ENCODE results near the gene TUBB3. TPM values are rescaled to one million over a fixed set of nuclear protein-coding genes. Genes with fewer than 3 reads are reported as not detected.

TUBB3 gene
- total and polyA plus RNA-seq, 2 donors (not counting 1 experiment from before 2014, with no cell fraction given) = 0.34 to 4.4 TPM

GRCh38 chr16:89952049-89952448 is 28.9 kb downstream of the TUBB3 start:
- no peak overlapping the region for H2AFZ ChIP-seq (ENCODE audit: insufficient read depth, low read depth, low read length, poor library complexity, severe bottlenecking)
- H3K27ac ChIP-seq (ENCODE audit: low read length in 2 of 2) = no peak overlapping the region
- no peak for DNase-seq
- H3K36me3 ChIP-seq (replicated peaks in 1 of 2; ENCODE audit: control extremely low read depth in 1 of 2, control insufficient read depth in 1 of 2, extremely low read depth in 1 of 2, insufficient read depth in 2 of 2, low read length in 1 of 2) = peaks cover 0 to 15% of the 10 kb centered on the region in 2 experiments
- peaks cover 78% of the 10 kb centered on the region for H3K4me1 Mint-ChIP-seq
- H3K9me3 Mint-ChIP-seq (ENCODE audit: insufficient read depth) = no peaks in the 10 kb centered on the region
- H3K4me3 Mint-ChIP-seq = peak overlapping the region; percentile 16
- H3K4me3 ChIP-seq (ENCODE audit: control extremely low read depth in 1 of 5, extremely low read depth in 1 of 5, insufficient read depth in 1 of 5, low read depth in 2 of 5, low read length in 4 of 5) = no peak overlapping the region
- no peak overlapping the region for H3K9ac ChIP-seq (ENCODE audit: low read length)
- ATAC-seq (ENCODE audit: low read depth) = no peak
- H4K20me1 ChIP-seq (ENCODE audit: control insufficient read depth, insufficient read depth, low read length, poor library complexity, severe bottlenecking) = peaks cover 70% of the 10 kb centered on the region
- intact Hi-C loops (cut with micrococcal nuclease) = loop anchor here (2.0 to 5.0 kb wide), 2 partner anchors 33 to 55 kb away; partner anchors contain the start of gene MC1R
- H3K4me1 ChIP-seq (ENCODE audit: control insufficient read depth in 2 of 2, insufficient read depth in 2 of 2, low read length in 2 of 2) = peaks cover 82 to 94% of the 10 kb centered on the region in 2 donors
- WGBS (ENCODE audit: insufficient coverage) = 100% methylated on average over 5 of the region's 12 CpGs
- peak overlapping the region; percentile 87 for H3K4me2 ChIP-seq (replicated peaks; ENCODE audit: low read depth, low read length, poor library complexity, severe bottlenecking)
- peaks cover 54% of the 10 kb centered on the region for H3K79me2 ChIP-seq (ENCODE audit: control insufficient read depth, insufficient read depth, low read length)
- TF ChIP-seq, protein P1, sequence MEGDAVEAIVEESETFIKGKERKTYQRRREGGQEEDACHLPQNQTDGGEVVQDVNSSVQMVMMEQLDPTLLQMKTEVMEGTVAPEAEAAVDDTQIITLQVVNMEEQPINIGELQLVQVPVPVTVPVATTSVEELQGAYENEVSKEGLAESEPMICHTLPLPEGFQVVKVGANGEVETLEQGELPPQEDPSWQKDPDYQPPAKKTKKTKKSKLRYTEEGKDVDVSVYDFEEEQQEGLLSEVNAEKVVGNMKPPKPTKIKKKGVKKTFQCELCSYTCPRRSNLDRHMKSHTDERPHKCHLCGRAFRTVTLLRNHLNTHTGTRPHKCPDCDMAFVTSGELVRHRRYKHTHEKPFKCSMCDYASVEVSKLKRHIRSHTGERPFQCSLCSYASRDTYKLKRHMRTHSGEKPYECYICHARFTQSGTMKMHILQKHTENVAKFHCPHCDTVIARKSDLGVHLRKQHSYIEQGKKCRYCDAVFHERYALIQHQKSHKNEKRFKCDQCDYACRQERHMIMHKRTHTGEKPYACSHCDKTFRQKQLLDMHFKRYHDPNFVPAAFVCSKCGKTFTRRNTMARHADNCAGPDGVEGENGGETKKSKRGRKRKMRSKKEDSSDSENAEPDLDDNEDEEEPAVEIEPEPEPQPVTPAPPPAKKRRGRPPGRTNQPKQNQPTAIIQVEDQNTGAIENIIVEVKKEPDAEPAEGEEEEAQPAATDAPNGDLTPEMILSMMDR (IDR thresholded peaks at IDR 0.05) = no peak
- no peak for TF ChIP-seq EZH2 (IDR thresholded peaks at IDR 0.05; ENCODE audit: borderline replicate concordance, insufficient read depth, low read depth, low read length, poor library complexity, severe bottlenecking)
- peaks cover 0 to 2% (median 0%) of the 10 kb centered on the region in 4 experiments for H3K27me3 ChIP-seq (replicated peaks in 1 of 4; ENCODE audit: control extremely low read depth in 1 of 4, control insufficient read depth in 3 of 4, insufficient read depth in 4 of 4, low read length in 3 of 4)
- ChIA-PET CTCF (no interaction called here), POLR2A (no interaction called here)
- peaks cover 4% of the 10 kb centered on the region for H3K27me3 Mint-ChIP-seq
- H3K27ac Mint-ChIP-seq = no peak overlapping the region
- peaks cover 0 to 38% (median 0%) of the 10 kb centered on the region in 3 donors for H3K9me3 ChIP-seq (ENCODE audit: control extremely low read depth in 1 of 3, control insufficient read depth in 2 of 3, insufficient read depth in 1 of 3, low read length in 2 of 3)

- ChIA-PET CTCF (interaction anchor here (0.9 kb wide), 1 partner anchor 42 kb away, joined by 3 read pairs; no protein-coding TSS in a partner anchor), POLR2A (no interaction called here)
- intact Hi-C loops (cut with micrococcal nuclease) = loop anchor here (2.0 to 5.0 kb wide), 2 partner anchors 34 to 55 kb away; partner anchors contain the start of gene MC1R
- Mint-ChIP-seq H3K4me1 (peaks cover 77% of the 10 kb centered on the region), H3K9me3 (ENCODE audit: insufficient read depth) (no peaks in the 10 kb centered on the region), H3K4me3 (peak overlapping the region; percentile 16), H3K27ac (no peak overlapping the region), H3K27me3 (no peaks in the 10 kb centered on the region)
- Histone ChIP-seq H3K9ac (ENCODE audit: low read length) (no peak overlapping the region), H3K27ac (ENCODE audit: low read length in 2 of 2) (no peak overlapping the region), H3K4me1 (ENCODE audit: control insufficient read depth in 2 of 2, insufficient read depth in 2 of 2, low read length in 2 of 2) (peaks cover 82 to 94% of the 10 kb centered on the region in 2 donors), H3K36me3 (replicated peaks in 1 of 2; ENCODE audit: control extremely low read depth in 1 of 2, control insufficient read depth in 1 of 2, extremely low read depth in 1 of 2, insufficient read depth in 2 of 2, low read length in 1 of 2) (peaks cover 0 to 20% of the 10 kb centered on the region in 2 experiments), H3K4me3 (ENCODE audit: control extremely low read depth in 1 of 5, extremely low read depth in 1 of 5, insufficient read depth in 1 of 5, low read depth in 2 of 5, low read length in 4 of 5) (no peak overlapping the region), H4K20me1 (ENCODE audit: control insufficient read depth, insufficient read depth, low read length, poor library complexity, severe bottlenecking) (peaks cover 70% of the 10 kb centered on the region), H3K27me3 (replicated peaks in 1 of 4; ENCODE audit: control extremely low read depth in 1 of 4, control insufficient read depth in 3 of 4, insufficient read depth in 4 of 4, low read length in 3 of 4) (peaks cover 0 to 2% (median 0%) of the 10 kb centered on the region in 4 experiments), H2AFZ (ENCODE audit: insufficient read depth, low read depth, low read length, poor library complexity, severe bottlenecking) (no peak overlapping the region), H3K9me3 (ENCODE audit: control extremely low read depth in 1 of 3, control insufficient read depth in 2 of 3, insufficient read depth in 1 of 3, low read length in 2 of 3) (peaks cover 0 to 36% (median 0%) of the 10 kb centered on the region in 3 donors), H3K4me2 (replicated peaks; ENCODE audit: low read depth, low read length, poor library complexity, severe bottlenecking) (peak overlapping the region; percentile 87), H3K79me2 (ENCODE audit: control insufficient read depth, insufficient read depth, low read length) (peaks cover 56% of the 10 kb centered on the region)
- DNase-seq (no peak), ATAC-seq (ENCODE audit: low read depth) (no peak)
- WGBS (ENCODE audit: insufficient coverage) = 100% methylated on average over 5 of the region's 6 CpGs
- no peak for TF ChIP-seq EZH2 (IDR thresholded peaks at IDR 0.05; ENCODE audit: borderline replicate concordance, insufficient read depth, low read depth, low read length, poor library complexity, severe bottlenecking)
- TF ChIP-seq, protein P1 (IDR thresholded peaks at IDR 0.05) = no peak
Measured at GRCh38 chr16:89952551-89952950, 29.4 kb downstream of the TUBB3 start.

Measured in B cell (primary cell).